Uterus (tissue), 2 donors: ENCODE results near the gene COL5A1.
"Not testable (repeated sequence)": the region's sequence is repeated elsewhere in the genome, so short reads cannot be mapped to it uniquely, and the experiment has no call there.

ENCODE experiments used
- CTCF ChIP-seq, 4 experiments: fragments of 200-600 bp in 2 of 4; fragments of 450-650 bp in 2 of 4; sonication (generic) in 2 of 4; IDR thresholded peaks; one replicate each; pipeline ENCODE4 v1.5.1; 2016 to 2019; ENCODE audit warnings: antibody characterized with exemption in 4 of 4, mild to moderate bottlenecking in 2 of 4, moderate library complexity in 1 of 4
- POLR2A ChIP-seq, 2 donors: fragments of 450-650 bp; IDR thresholded peaks; one replicate each; pipeline ENCODE4 v1.6.1; 2016; ENCODE audit warnings: antibody characterized with exemption in 2 of 2, mild to moderate bottlenecking in 1 of 2, moderate library complexity in 1 of 2

DNA sequence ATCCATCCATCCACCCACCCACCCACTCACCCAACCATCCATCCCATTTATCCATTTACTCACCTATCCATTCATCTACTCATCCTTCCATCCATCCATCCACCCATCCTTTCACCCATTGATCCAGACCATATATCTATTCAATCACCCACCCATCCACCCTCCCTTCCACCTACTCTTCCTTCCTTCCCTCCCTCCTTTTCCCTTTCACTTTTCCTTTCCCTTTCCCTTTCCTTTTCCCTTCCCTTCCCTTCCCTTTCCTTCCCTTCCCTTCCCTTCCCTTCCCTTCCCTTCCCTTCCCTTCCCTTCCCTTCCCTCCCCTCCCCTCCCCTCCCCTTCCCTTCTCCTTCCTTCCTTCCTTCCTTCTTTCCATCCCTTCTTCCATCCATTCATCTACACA, 27.4 kb downstream of the COL5A1 start:
- TF ChIP-seq CTCF, POLR2A (IDR thresholded peaks at IDR 0.05): not testable (repeated sequence)
